ENCODE measurements around the gene ZNF365. TPM values are rescaled to one million over a fixed set of nuclear protein-coding genes. Genes with fewer than 3 reads are reported as not detected.
A peak's percentile ranks its signal among the peaks of the same experiment; 100 is the strongest.

The ZNF365 gene
- total RNA-seq, 1 experiment from 2014 or later: 1.0 TPM

GRCh38 chr10:62443866-62444265, 69.7 kb downstream of the ZNF365 start:
- DNase-seq (ENCODE audit: low read depth, low spot score): no peak
- in situ Hi-C loops (cut with HindIII; ENCODE audit: low pct_unique_long_range_greater_than_20kb, low sequenced_read_pairs): no loop called here

- in situ Hi-C loops (cut with HindIII; ENCODE audit: low pct_unique_long_range_greater_than_20kb, low sequenced_read_pairs): no loop called here
- DNase-seq (ENCODE audit: low read depth, low spot score): no peak
Observed at GRCh38 chr10:62446627-62447026, 72.5 kb downstream of the ZNF365 start.

DNA sequence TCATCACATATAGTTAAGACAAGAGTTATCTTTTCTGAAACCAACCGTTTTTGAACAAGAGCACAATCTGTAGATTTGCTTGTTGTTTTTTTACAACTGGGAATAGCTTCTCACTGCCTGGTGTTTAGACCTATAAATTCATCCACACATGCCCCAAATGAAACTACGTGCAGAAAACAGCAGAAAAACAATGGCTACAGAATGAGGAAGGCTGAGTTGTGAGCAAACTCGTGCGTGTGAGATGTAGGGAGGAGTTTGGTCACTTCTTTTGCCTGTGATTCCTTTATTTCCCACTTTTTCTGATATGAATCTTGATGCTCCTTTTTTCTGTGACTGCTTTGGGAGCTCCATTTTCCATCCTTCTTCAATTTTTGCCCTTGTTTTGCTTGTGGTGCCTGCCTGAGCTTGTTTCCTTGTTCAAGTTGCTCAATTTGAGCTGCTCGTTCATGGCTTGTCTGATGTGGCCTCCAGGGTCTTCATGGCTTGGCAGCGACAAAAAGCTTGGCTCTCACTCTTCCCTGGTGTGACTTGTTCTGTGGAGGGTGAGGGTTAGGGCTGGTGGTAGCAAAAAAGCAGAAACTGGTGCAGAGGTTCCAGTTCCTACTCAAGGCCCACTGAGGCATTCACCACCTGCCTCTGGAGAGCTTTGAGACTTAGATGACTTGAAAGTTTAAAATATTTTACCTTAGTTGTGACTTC, 76.9 kb downstream of the ZNF365 start:
- in situ Hi-C loops (cut with HindIII; ENCODE audit: low pct_unique_long_range_greater_than_20kb, low sequenced_read_pairs): no loop called here
- no peak for DNase-seq (ENCODE audit: low read depth, low spot score)

- peak; percentile 27 for DNase-seq (ENCODE audit: low read depth, low spot score)
- in situ Hi-C loops (cut with HindIII; ENCODE audit: low pct_unique_long_range_greater_than_20kb, low sequenced_read_pairs): no loop called here
Observed at GRCh38 chr10:62451611-62451975, 77.4 kb downstream of the ZNF365 start.

Small RNAs within 50 kb of the gene (small RNA-seq; reads per million reads assigned to genes)
- 0 to 1.4 reads per million in 2 experiments for gene RN7SL591P

Other genes with a start within 250 kb of the ZNF365 start
- 0.98 and 1.4 TPM in 2 replicates for gene RTKN2, start 105.5 kb upstream of the ZNF365 start, total RNA-seq (2014; rRNA removed; shearing (Covaris generic))